HCEC 1CT (cell line): ENCODE results near the gene TH.
A peak's percentile ranks its signal among the peaks of the same experiment; 100 is the strongest.

Experiments used
- DNase-seq: peaks from one replicate; pipeline ENCODE4 v3.0.0-alpha.2; 2017

The TH gene

DNA sequence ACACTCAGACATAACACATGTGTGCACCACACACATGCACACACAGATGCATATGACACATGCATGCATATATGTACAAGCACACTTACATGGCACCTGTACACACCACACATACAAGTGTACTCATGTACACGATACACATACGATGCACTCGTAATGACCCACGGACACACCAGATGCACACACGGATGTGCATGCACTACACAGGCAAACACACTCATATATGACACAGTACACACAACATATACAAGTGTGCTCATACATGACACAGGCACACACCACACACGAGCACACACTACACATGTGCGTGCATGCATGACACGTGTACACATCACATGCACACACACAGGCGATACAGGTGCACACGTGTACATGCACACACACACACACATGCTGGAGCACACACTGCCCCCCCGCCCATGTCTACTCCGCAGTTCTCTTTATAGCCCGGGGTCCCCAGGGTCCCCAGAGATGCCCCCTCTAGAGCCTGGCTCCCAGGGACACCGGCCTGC lies 4.8 kb upstream of the TH start:
- no peak for DNase-seq

DNA sequence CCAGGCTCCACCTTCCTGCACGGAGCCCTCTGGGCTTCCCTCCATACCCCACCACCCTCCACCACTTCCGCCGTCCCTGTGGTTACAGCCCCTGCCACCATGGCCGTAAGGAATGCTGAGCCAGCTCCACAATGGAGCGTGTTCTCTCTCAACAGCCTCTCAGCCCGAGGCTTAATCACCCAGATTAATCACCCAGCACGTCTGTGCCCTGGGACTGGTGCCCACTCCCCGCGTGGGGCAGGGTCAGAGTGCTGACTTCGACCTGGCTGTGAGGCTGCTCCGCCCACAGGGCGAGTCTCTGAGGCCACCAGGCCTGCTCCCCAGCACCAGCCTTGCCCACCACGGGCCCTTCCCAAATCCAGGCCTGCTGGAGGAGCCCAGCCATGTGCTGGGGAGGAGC lies 4.0 kb upstream of the TH start:
- DNase-seq, result peak; percentile 64

DNA sequence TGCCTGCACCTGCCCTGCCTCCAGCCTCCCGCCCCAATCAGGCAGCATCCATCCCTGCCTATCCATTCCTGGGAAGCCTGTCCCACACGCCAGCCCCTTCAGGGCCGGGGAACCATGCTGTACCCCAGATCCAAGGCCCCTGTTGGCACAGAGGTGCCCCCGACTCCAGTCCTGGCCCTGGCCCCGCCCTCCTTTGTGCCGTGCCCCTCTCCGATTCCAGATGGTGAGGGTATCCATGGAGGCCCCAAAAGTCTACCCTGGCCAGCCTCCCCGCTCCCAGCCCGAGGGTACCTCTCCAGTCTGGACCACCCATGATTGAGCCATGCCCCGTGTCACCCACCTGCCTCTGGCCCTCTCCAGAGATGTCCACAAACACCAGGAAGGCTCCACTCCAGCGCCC lies 2.7 kb upstream of the TH start:
- DNase-seq, result no peak

DNA sequence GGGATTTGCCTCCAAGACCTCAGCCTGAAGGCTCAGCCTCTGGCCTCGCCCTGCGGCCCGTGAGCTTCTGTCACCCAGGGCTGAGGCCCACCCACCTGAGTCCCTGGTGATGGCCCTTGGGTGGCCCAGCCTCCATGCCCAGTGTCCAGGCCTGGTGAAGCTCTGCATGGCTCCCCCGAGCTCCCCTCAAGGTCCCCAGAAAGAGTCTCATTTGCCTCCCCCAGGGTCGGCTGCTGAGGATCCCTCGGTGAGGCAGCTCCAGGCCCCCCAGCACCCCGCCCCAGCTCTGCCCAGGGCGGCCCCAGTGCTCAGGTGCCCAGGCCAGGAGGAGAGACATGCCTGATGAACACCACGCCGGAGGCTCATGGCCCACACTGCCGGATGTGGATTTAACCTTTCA lies 2.1 kb upstream of the TH start:
- DNase-seq, result no peak

DNA sequence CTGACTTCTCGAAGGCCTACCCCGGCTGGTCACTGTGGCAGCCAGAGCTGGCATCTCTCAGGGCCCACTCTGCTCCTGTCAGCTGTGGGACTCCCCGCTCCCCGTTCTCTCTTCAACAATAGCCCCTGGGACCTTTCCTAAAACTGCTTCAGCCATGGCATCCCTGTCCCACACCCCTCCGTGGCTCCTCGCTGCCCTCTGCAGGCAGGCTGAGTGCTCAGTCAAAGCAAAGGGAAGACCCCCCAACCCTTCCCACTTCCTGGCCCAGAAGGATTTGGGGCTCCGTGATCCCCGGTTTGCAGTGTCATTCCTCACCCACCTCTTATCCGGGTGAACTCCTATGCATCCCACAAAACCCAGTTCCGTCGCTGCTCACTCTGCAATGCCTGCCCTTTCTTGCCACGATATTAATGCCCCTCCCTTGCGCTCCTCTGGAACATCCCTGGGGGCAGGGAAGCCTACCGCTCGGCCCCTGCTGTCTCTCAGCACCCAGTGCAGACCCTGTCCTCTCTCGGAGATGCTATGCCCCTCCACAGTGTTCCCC lies 1.6 kb upstream of the TH start:
- no peak for DNase-seq

DNA sequence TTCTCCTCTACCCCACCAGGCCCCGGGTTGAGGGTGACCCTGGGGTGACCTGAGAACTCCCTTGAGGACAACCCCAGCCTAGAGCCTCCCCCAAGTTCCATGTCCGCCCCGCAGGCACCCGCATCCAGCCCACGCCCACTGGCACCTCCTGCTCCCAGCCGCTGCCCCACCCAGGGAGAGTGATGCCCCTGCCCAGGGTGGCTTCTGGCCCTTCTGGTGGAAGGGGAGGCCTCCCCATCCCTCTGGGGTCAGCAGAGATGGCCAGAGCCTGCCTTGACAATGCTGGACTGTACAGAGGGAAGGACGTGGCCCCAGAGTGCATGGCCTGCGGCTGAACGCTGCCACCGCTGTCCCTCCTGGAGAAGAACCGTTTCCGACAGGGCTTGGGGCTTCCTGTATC lies 1.1 kb upstream of the TH start:
- no peak for DNase-seq

DNA sequence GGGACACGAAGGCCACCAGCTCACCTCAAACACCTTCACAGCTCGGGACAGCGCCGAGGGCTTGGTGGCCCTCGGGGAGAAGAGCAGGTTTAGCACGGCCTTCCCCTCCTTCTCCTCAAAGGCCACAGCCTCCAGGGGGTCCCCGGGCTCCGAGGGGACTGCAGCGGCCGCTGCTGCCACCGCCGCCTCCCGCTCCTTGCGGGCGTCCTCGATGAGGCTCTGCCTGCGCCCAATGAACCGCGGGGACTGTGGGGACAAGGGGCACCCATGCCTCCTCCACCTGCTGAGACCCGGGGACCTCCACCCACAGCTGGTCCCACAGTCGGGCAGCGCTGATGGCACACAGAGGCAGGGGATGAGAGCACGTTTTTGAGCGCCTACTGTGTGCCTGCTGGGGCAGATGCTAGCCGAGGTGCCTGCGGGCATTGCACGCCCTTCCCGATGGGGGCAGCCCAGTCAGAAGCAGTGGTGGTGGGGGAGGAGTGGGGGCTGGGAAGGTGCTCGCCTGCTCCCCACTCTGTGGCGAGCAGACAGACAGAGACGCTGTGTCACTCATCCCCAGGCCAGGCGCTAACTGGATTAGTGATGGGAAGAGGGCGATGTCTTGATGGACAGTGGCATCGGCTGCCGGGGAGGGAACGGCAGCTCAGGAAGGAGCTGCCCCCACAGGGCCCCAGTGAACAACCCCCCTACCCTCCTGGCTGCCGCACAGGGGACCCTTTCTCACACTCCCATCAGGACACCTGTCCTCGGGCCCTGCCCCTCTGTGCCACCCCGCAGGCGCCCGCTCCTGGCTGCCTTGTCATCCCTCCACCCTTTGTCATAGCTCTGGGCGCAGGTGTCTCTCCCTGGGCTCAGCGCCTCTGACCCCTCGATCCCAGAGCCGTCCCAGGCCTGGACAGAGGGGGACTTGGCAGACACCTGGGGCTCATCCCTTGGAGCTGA lies 1.7 kb downstream of the TH start:
- no peak for DNase-seq

DNA sequence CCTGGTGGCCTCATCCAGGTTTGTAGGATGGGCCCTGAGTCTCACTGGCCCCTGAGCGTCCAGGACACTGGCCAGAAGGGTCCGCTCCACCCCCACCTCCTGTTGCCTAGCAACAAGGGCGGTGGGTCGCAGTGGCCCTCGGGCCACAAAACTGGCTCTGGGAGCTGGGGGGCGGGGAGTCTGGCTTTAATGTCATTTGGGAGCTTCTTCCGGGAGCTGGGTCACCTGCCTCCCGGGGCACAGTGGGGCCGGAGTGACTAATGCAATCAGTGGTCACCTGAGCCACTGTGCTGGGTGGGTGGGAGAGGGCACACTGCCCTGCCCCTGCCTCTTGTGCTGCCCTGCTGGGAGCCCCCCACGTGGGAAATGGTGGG lies 2.6 kb downstream of the TH start:
- no peak for DNase-seq

DNA sequence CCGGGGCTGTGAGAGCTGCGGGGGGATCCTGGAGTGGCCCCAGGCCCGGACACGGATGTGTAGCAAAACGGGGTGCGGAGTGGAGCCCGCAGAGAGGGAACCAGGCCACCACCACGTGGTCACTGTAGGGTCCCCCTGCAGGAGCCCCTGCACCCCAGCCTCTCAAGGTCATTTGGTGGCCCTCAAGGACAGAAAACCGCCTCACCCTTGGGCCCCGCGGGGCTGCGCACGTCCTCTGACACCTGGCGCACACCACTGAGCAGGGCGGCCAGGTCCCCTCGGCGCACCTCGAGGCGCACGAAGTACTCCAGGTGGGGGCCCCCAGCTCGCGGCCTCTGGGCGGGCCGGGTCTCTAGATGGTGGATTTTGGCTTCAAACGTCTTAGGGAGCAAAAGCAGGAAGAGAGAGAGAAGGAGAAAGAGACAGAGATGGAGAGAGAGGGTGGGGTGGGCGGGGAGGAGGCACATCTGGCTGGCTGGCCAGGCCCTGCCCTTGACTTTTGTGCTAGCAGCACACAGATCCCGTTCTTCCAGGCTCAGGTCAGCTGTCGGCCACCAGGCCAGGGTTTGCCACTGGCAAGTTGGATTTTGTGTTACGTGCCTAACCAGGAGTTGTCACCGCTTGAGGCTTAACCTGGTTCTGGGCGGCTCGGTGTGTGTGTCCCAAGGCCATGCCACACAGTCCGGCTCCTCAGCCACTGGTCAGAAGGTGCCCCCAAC lies 3.2 kb downstream of the TH start:
- DNase-seq, result no peak

DNA sequence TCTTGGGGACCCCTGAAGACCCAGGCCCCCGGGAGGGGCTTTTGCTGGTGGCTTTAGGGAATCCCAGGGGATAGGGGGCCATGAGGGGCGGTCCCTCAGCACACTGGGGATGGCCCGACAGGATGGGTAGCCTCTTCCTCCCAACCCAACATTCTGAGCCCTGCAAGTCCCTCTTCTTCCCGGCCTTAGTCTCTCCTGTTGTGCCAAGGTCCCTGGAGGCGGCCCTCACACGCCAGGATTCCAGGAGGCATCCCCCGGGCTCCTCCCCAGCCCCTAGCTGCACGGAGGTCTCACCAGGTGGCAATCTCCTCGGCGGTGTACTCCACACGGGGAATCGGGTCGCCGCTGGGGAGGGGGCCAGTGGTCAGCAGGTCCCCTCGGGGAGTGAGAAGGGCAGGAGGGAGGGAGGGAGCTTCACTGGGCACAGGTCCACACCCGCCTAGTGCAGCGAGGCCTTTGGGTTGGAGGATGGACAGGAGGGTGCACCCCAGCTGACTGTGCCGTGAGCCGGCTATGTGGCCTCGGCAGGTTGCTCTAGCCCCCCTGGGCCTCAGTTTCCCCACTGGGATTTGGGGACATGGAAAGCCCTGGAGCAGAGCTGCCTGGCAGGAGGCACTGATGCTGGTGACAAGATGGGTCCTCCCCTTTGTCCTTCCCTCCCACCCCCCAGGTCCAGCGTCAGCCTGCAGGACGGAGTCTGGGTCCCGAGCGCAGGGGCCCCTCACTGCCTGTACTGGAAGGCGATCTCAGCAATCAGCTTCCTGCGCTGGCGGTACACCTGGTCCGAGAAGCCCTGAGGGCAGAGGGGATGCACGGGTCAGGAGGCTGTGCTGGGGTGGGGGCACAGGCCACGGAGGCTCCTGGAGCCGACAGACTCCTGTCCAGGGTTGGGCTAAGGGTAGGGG lies 4.2 kb downstream of the TH start:
- no peak for DNase-seq

DNA sequence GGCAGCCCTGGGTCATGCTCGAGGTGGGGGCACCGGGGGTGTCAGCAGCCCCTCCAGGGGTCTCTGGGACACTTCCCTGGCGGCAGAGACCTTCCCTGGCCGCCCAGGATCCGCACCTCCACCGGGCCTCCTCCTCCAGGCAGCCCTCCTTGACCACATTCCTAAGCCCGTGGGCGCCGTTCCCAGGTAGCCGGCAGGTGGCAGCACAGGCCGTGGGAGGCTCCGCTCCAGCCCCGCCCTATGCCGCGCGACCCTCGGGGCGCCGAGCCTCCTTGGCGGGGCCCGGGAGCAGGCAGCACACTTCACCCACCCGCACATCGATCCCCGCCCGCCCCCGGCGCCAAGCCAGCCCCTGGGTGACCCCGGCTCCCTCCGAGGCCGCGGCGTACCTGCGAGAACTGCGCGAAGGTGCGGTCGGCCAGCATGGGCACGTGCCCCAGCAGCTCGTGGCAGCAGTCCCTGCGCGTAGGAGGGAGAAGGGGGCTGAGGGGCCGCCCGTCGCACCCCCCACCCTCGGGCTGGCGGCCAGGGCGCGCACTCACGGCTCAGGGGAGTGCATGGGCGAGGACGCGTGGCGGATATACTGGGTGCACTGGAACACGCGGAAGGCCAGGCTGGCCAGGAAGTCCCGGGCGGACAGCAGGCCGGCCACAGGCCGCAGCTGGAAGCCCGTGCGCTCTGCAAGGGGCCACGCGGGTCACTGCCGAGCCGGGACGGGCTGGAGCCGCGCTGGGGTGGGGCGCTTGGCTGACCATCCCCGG lies 5.3 kb downstream of the TH start:
- DNase-seq, result no peak

DNA sequence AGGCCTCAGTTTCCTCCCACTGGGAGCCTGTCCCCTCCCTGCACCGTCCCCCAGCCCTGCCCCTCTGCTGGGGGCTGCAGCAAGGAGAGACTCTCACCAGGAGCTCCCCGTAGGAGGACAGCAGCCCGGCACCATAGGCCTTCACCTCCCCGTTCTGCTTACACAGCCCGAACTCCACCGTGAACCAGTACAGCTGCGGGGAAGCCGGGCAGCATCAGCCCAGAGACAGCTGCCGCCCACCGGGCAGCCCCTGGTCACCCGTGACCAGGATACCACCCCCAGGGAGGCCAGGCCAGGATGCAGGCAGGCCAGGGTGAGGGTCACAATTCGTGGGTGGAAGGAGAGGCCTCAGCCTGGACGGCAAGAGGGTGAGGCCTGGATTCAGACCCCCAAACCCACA lies 6.0 kb downstream of the TH start:
- DNase-seq, result no peak

DNA sequence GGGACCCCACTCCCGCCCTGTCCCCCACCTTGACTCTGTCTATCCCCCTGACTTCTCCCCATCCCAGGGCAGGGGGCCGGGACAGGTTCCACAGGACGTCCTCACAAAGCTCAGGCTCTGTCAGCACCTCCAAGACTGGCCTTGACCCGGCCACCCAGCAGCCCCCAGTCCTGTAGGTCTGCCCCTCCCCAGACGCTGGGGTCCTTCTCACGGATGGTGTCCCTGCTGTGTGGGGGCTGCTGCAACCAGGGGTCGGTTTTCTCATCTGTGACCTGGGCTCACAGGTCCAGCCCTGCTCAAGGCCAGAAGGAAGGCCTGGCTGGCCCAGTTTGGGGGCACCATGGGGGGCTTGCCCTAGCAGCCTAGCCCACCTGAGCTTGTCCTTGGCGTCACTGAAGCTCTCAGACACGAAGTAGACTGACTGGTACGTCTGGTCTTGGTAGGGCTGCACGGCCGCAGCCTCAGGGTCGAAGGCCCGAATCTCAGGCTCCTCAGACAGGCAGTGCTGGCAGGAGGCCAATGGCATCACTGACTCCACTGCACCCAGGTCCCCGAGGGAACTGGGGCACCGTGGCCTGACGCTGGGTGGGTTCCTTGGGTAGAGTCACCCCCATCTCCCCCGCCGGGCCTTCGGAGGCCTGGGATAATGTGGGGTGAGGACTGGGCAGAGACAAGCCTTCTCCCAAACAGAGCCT lies 6.6 kb downstream of the TH start:
- no peak for DNase-seq

DNA sequence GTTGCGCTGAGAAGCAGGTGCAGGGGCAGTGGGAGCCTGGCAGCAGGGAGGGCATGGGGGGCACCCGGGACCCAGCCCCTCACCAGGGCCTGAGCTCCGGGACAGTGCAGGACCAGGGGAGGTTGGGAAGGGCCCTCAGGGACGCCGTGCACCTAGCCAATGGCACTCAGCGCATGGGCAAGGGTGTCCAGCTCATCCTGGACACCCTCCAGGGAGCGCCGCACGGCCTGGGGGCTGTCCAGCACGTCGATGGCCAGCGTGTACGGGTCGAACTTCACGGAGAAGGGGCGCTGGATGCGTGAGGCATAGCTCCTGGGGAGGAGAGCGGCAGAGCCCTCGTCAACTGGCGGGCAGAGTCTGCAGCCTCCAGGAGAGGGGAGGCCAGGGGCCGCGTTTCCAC lies 7.5 kb downstream of the TH start:
- no peak for DNase-seq

DNA sequence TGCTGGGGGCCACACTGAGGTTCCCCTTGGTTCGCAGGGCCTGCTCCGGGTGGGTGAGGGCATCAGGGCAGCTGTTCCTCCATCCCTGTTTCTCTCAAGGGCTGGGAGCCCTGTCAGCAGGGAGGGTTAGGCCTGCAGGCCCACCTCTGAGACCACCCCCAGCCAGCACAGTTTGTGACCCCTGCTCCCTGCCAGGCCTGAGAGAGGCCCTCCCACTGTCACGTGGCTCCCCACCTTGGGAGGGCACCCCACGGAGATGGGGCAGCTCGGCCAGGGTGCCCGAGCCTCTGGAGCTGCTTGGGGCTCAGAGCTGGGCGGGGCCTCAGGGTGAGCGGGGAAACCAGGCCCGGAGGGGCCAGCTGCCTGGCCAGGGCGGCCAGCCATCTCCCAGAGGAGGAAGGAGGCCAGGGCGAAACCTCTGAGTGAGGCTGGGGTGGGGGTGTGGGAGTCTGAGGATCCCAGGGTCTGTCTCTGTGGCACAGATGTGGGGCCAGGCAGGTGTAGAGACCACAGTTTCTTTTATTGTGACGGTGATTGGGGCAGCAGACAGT lies 8.1 kb downstream of the TH start:
- DNase-seq, result no peak

DNA sequence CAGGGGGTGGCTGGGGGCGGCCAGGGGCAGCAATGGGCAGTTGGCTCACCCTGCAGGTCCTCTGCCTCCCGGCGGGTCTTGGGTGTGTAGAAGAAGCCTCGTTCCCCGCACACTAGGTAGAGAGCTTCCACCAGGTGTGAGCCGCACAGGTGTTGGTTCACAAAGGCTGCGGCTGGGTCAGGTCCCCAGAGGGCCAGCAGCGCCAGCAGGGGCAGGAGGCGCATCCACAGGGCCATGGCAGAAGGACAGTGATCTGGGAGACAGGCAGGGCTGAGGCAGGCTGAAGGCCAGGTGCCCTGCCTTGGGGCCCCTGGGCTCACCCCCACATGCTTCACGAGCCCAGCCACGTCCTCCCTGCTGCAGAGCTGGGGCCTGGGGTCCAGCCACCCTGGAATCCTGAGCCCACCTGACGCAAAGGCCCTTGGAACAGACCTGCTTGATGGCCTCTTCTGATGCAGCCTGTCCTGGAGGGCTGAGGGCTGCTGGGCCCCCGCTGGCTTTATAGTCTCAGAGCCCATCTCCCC lies 10.8 kb downstream of the TH start, which contains the start of gene INS:
Gene INS, minus strand, starts transcription at position 474 of the 524 bp plus-strand sequence. Its CDS starts 238 bp downstream, at position 236.
- no peak for DNase-seq

DNA sequence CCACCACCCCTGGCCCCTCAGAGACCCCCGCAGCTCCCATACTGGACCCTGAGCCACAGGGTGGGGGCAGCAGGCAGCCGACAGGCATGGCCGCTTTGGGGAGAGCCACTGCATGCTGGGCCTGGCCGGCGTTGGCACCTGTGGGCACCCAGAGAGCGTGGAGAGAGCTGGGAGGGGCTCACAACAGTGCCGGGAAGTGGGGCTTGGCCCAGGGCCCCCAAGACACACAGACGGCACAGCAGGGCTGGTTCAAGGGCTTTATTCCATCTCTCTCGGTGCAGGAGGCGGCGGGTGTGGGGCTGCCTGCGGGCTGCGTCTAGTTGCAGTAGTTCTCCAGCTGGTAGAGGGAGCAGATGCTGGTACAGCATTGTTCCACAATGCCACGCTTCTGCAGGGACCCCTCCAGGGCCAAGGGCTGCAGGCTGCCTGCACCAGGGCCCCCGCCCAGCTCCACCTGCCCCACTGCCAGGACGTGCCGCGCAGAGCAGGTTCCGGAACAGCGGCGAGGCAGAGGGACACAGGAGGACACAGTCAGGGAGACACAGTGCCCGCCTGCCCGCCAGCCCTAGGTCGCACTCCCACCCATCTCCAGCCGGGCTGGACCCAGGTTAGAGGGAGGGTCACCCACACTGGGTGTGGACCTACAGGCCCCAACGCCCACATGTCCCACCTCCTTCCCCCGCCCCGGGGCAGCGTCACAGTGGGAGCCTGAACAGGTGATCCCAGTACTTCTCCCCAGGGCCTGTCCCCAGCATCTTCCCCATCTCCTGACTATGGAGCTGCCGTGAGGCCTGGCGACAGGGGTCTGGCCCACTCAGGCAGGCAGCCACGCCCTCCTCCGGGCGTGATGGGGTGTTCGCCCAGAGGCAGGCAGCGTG lies 11.8 kb downstream of the TH start:
- no peak for DNase-seq

DNA sequence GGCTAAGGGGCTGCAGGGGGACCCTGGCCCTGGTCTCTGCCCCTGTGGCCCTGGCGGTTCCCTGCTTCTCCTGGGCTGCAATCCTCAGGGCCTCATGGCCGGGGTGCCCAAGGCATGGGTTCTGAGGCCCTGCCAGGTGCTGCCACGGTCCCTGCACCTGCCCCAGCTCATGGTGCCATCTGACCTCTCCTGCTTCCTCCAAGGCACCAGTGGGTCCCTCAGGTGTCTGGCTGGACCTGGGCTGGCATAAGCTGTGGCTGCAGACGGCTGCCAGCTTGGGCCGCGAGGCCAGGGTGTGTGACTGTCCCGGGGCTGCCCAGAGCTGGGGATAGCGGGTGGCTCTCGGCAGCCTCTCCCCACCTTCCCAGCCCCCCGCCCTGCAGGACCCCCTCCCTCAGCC lies 12.6 kb downstream of the TH start:
- DNase-seq, result no peak

DNA sequence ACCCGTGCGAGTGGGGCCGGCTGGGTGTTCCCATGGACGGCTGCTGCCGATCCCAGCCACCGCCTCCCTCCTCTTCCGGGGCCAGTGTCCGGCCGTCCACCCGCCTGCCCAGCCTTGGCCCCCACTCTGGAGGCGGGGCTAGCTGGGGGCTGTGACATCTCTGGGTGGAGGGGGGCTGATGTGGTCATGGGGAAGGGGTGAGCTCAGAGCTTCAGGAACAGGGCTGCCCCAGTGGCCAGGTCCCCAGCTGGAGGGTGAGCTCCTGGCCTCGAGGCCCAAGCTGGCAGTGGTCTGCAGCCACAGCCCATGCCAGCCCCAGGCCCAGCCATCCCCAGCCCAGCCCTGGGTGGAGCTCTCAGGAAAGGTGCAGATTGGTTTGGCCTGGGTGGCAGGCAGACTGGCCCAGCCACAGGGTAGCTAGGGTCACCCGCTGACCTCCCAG lies 13.3 kb downstream of the TH start:
- DNase-seq, result no peak
